Iris pigment epithelial cell (primary cell): Measurements from ENCODE around the gene NAMPT.
"Not testable (repeated sequence)": the region's sequence is repeated elsewhere in the genome, so short reads cannot be mapped to it uniquely, and the experiment has no call there.

Source experiments
- DNase-seq: peaks from one replicate; pipeline ENCODE4 v3.0.0-alpha.2; 2011; ENCODE audit warnings: low read depth

The NAMPT gene

GRCh38 chr7:106284714-106285050 lies at the start of gene NAMPT:
NAMPT (minus strand) TSS chr7:106284983; CDS start chr7:106284884, 99 bp downstream.
- DNase-seq = no peak

- DNase-seq = no peak
These were observed 47.4 kb upstream of the NAMPT start for GRCh38 chr7:106332201-106332600.

- no peak for DNase-seq
These were observed 46.8 kb upstream of the NAMPT start for GRCh38 chr7:106331441-106332175.

- peak; percentile 78 for DNase-seq
These were observed 45.4 kb upstream of the NAMPT start for GRCh38 chr7:106329971-106330733.

GRCh38 chr7:106329408-106329807 lies 44.6 kb upstream of the NAMPT start:
- DNase-seq = peak; percentile 42

GRCh38 chr7:106327538-106328481 lies 43.0 kb upstream of the NAMPT start:
- DNase-seq = no peak

GRCh38 chr7:106326594-106327537 lies 42.1 kb upstream of the NAMPT start:
- DNase-seq = peak; percentile 36

- not testable (repeated sequence) for DNase-seq
These were observed 39.7 kb upstream of the NAMPT start for GRCh38 chr7:106324509-106324908.

- DNase-seq = not testable (repeated sequence)
These were observed 35.5 kb upstream of the NAMPT start for GRCh38 chr7:106320254-106320770.

GRCh38 chr7:106318482-106318881 lies 33.7 kb upstream of the NAMPT start:
- no peak for DNase-seq

- peak; percentile 6 for DNase-seq
These were observed 33.2 kb upstream of the NAMPT start for GRCh38 chr7:106317971-106318370.

- DNase-seq = no peak
These were observed 32.2 kb upstream of the NAMPT start for GRCh38 chr7:106316947-106317346.

GRCh38 chr7:106314875-106315274 lies 30.1 kb upstream of the NAMPT start:
- no peak for DNase-seq

GRCh38 chr7:106313966-106314365 lies 29.2 kb upstream of the NAMPT start:
- DNase-seq = peak; percentile 9

- peak; percentile 90 for DNase-seq
These were observed 28.7 kb upstream of the NAMPT start for GRCh38 chr7:106313456-106313901.

- DNase-seq = peak; percentile 39
These were observed 28.1 kb upstream of the NAMPT start for GRCh38 chr7:106312906-106313305.

GRCh38 chr7:106312099-106312871 lies 27.5 kb upstream of the NAMPT start:
- DNase-seq = no peak

GRCh38 chr7:106309362-106309761 lies 24.6 kb upstream of the NAMPT start:
- peak; percentile 9 for DNase-seq

GRCh38 chr7:106306256-106306655 lies 21.5 kb upstream of the NAMPT start:
- DNase-seq = no peak

GRCh38 chr7:106305732-106306131 lies 20.9 kb upstream of the NAMPT start:
- DNase-seq = no peak
